HG03135 (cell line): ENCODE measurements around the gene APLN.

ENCODE experiments used
- ATAC-seq: cut with Tn5 transposase; IDR thresholded peaks from one replicate; pipeline ENCODE4 v1.9.1; 2021; ENCODE audit warnings: mild to moderate bottlenecking, moderate library complexity; ENCODE audit not compliant: unreplicated experiment

Gene APLN

DNA sequence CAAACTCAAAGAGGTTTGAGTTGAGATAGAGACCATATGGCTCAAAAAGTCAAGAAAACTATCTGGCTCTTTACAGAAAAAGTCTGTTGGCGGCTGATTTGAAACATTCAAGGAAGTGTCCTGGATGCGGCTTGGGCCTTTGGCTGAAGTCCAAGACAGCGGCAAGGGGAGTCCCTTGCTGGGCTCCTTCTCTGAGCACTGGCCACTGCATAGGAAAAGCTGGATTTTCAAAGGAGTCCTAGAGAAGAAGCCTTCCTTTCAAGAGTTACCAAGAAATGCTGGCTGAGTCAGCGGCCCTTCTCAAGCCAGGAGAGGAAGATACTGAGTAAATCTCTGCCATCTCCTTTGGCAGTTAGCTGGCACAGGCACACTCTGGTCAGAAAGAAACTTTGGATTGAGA lies 12.1 kb downstream of the APLN start:
- no peak for ATAC-seq

DNA sequence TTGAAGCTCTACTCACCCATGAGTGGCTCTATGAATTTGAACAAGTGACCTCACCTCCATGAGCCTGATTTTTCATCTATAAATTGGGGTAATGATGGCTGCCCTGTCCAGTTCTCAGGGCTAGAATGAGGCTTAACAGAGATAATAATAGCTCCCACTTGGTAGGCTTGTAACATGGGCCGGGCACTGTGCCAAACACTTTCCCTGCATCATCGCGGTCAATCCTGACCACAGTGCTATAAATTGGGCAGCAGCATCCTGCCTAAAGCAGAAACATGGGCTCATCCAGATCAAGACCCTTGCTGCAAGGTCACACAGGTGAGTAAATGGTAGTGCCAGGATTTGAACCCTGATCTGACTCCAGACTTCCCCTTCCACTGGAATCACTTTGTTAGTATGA lies 12.8 kb downstream of the APLN start:
- no peak for ATAC-seq

DNA sequence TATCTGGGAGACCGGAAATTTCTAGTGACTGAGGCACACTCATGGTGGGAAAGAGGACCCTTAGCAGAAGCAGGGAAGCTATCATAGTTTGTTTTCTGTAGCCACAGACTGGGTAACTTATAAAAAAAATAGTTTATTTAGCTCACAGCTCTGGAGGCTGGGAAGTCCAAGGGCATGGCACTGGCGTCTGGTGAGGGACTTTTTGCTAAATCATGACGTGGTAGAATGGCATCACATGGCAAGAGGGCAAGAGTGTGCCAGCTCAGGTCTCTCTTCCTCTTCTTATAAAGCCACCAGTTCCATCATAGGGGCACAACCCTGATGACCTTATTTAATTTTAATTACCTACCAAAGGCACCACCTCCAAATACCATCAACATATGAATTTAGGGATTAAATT lies 13.3 kb downstream of the APLN start:
- ATAC-seq: no peak

DNA sequence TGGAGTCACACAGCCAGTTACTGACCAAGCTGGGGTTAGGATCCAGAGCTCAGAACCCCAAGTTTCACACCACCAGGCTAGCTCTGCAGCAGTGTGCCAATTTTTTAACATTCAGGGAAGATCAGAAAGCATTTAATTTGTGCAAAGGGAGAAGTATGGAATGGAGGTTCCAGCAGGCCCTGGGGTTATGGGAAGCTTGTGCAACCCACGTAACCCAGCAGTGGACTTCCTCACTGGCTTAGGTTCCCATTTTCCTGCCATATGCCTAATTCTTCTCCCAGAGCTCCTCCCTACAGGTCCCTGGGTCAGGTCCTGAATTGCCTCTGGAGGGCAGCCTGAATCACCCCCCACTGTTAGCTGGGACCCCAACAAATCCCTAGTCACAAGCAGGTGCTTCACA lies 14.0 kb downstream of the APLN start:
- ATAC-seq: no peak

DNA sequence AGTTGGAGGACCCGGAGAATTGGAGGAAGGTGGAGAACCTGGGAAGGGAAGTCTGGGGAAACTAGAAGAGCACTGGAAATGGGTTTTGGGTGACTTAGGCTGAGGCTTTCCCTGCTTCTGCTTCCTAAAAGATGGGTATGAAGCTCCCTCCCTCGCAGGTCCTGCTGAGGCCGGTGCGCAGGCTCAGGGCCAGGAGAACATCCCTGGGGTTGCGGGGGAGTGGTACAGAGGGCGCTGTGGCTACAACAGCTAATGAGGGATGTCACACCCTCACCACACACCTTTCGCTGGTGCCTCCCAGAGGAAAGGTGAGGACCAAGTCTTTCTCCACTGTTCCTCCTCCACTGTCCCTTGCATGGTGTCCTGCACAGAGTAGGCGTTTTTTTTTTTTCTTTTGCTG lies 15.8 kb downstream of the APLN start:
- no peak for ATAC-seq

DNA sequence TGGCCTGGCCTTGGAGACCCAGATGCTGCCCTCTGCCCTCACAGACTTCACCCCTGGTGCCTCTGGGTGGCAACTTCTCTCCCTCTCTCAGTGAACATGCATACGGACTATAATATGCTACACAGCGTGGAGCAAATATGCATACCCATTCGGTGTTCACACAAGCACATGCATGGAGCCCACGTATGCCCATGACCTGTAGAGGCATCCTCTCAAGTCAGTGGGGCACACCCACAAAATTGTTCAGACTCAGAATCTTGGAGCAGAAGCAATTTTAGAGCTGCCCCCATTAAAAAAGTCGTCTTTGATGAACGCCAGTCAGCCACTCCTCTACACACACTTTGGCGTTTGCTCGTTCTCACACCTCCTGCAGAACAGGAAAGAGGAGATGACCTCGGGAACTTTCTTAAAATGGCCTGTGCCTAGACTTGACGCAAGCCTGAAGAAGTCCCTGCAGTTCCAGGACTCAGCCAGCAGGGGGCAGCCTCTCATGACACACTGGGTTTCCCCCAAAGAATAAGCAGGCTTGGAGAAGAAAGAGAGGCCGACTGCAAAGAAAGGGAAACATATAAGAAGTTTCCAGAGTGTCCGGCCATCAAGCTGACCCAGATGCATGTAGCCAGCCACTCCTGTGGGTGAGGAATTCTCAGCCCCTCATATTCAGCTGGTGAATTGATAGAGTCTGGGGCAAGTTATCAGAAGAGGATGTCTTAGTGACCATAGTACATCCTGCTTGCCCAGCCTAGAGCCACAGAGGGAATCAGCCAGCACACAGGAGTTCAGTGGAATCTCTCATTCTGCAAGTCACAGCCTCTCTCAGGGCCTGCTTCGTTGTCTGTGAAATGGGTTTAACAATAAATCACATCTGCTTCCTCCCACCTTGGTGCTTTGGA lies 17.3 kb downstream of the APLN start:
- no peak for ATAC-seq

DNA sequence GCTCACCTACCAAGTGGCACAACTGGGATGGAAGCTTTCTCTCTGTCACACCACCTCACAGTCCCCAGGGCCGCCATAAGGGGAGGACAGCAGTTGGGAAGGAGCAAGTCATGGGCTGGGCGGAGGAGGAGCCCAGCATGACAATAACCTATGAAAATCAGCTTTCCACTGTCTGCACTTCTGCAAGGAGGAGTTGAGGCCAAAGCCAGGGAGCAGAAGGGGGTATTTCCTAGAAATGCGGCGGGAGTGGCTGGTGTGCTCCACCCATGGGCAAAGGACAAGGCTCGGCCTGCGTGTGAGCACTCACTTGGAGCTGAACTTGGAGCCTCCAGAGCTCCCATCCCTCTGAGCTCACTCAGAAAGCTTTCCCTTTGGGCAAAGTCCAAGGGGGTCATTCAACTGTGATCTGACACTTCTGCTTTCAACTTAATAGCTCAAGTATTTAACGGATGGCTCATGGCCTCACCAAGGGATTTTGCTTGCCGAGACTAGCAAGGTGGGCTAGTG lies 18.5 kb downstream of the APLN start:
- no peak for ATAC-seq

DNA sequence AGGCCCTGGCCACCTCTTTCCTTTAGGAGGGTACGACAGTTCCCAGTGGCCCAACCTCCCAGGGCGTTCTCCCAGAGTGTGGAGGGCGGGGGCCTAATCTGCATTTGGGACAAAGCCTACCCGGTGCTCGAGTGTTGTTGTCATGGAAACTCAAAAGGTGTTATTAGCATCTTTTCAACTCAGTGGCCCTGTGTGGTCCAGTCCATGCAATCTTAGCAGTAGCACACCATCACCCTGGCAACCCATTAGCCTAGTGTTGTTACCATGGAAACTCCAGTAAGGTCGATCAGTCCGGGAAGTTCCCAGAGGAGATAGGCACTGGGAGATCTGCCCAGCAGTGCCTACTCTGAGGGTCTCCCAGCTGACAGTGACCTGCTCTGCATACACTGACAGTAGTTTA lies 20.2 kb downstream of the APLN start:
- ATAC-seq: no peak

DNA sequence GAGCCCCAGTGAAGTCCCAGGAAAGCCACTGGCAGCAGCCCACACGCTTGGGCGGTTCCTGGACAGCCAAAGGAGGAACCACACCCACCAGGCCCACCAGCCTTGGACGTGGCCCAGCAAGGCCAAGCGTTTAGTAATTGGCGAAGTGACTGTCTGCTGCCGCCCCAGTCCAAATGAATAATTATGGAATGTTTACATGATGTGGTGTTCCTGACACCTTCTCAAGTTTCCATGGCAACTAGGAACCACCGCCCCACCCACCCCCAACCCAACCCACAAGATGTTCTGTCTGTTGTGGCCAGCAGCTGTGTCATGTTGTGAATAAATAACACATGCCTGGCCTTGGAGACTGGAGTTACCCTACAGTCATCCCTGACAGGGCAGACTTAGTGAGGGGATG lies 22.3 kb downstream of the APLN start:
- no peak for ATAC-seq

DNA sequence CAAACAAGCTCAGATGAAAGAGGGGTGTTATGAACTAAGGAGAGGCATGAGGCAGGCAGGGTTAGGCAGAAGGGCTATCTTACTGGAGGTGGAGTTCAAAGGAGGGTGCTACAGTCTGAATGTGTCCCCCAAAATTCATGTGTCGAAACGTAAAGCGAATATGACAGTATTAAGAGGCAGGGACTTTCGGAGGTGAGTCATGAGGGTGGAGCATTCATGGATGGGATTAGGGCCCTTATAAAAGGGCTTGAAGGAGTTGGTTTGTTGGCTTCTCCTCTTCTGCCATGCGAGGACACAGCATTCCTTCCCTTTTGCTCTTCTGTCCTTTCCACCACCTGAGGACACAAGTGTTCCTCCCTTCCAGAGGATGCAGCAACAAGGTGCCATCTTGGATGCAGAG lies 22.9 kb downstream of the APLN start:
- ATAC-seq: no peak

DNA sequence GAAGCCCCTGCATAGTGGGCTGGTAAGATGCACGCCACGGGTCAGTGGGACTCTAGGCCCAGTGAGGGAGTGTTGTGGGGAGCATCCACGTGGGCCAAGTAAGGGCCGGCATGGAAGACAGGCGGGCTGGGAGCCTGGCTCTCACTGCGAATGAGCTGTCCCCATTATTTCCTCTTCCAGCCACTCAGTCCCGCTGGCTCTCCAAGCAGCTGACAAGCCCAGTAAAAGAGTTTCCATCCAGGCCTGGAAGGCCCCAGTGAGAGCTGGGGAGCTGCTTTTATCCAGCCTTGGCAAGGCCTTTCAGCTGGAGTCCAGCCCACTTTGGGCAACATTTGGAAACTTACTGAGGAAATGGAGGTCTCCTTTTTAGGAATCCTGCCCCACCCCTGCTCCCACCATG lies 24.9 kb downstream of the APLN start:
- no peak for ATAC-seq

DNA sequence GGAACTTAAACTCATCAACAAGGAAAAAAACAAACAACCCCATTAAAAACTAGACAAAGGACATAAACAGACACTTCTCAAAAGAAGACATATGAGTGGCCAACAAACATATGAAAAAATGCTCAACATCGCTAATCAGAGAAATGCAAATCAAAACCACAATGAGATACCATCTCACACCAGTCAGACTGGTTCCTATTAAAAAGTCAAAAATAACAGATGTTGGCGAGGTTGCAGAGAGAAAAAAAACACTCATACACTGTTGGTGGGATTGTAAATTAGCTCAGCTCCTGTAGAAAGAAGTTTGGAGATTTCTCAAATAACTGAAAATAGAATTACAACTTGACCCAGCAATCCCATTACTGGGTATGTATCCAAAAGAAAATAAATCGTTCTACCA lies 28.7 kb downstream of the APLN start:
- ATAC-seq: no peak

DNA sequence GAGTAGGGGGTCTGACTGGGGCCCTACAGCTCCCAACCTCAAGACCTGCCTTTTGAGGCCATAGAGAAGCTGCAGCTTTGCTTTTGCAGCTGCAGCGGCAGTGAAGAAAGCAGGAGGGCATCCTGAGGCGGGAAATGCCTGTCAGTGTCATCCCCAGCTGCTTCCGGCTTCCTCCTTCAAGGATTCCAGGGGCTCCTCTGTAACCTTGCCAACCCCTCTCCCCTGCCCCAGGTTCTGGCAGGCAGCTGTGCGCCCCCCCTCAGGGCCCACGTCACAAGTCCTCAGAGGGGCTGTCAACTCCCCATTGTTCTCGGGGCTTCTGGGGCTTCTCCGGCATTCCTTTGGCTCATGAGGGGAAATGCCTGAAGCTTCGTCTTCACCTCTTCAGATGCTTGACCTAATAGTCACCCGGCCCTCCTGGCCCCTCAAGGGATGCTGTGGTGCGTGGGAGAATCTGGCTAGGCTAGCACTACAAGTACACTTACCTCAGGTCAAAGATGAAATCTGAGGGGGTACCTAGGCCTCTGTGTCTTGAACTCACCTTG lies 31.9 kb downstream of the APLN start:
- ATAC-seq: no peak

DNA sequence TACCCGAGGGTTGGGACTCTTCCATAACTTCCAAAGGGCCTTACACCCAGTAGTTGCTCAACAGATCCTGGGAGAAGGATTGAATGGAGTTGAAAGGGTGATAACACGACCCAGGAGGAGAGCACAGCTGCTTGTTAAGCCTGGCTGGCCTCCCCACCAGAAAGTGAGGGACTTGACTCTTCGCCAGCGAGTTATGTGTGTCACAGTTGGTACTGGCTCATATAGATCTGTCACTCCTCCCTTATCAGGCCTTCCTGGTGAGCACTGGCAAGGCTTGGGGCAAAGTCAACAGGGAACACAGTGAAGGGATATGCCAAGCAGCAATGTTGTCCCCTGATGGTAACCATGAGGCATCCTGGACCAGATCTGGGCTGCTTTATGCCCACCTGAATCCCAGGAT lies 35.8 kb downstream of the APLN start:
- ATAC-seq: no peak

DNA sequence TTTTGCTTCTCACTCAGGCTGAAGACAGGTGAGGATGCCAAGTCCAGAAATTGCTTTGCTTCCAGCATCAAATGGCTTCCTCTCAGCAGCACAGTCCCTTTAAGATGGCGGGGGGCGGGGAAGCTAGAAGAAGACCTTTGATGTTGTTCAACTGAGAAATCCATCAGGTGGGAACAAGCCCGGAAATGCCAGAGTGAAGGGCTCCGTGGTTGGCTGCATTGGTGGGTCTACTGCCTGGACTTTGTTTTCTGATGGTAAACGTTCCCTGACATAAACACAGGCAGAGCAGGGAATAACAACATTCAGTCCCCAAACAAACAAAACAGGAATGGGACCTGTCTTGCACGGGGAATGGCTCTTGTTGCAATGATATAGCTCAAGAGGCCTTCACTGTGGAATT lies 37.3 kb downstream of the APLN start:
- ATAC-seq: no peak

DNA sequence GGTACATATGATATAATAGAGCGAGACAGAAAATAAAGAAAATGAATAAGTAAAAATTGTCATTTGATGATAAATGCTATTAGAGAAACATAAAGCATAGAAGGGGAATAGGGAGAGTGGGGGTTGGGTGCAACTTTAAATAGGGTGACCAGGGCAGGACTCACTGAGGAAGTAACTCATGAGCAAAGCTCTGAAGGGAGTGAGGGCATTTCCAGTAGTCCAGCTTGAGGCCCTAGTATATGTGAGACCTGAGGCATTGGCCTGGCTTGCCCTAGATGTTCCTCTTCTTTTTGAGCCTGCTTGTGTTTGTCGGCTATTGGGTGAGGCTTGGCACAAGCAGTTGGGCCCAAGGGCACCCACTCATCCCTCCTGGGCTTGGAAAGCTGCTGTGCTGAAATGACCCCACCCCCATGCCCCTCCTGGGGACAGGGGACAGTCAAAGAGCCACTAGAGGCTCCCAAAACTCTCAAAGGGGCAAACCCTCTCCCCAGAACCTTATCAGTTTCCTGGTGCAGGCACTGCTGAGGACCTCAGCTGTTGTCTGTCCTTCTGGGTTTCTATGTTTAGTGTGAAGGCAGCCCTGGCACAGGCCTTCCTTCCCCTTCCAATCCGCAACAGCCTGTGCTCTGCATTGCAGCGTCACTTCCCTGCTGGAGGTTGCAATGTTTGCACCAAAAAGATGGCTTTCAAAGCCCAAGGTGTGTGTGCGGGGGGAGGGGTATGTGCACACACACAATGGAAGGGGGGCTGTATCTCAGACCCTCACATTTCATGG lies 40.1 kb downstream of the APLN start:
- no peak for ATAC-seq

DNA sequence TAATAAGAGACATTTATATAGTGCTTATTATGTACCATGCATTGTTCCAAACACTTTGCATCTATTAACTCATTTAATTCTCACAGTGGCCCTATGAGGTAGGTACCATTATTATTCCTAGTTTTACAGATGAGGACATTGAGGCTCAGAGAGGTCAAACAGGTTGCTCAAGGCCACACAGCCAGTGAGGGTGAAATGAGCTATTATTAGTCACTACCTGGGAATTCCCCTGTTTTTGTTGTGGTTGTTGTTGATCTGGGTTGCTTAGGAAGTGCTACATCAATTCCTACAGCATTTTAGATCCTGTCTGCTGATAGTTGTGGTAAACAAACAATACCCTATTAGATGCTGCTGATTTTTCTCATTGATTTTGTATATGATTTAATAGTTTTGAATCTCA lies 41.2 kb downstream of the APLN start:
- no peak for ATAC-seq

DNA sequence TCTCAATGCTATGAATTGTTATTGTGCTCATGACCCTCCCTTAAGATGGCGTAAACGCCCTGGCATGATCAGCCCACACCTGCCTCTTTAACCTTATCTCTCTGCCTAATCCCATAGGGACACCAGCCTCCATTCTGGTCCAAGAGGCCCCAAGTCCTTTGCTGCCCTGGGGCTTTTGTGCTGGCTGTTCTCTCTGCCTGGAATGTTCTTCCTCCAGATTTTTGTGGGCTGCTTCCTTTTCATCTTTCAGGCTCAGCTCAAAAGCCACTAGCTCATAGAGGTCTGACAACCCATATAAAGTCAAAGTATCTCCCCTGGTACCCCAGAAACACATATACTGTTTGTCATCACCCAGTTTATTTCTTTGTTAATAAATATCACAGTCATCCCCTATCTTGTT lies 42.4 kb downstream of the APLN start:
- ATAC-seq: no peak

DNA sequence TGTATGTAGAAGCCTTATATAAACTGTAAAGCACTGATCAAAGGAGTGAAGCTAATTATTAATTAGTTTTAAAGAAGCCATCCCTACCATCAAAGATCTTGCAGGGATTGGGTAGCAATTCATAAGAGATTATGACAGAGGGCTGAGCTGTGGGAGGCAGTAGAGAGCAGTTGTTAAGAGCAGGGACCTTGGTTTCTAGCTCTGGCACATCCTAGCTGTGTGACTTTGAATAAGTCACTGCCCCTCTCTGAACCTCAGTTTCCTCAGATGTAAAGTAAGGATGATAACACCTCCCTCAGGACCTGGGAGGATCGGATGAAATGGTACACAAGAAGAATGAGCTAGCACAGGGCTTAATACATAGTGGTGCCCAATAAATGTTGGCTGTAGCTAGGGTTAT lies 45.4 kb downstream of the APLN start:
- ATAC-seq: no peak

DNA sequence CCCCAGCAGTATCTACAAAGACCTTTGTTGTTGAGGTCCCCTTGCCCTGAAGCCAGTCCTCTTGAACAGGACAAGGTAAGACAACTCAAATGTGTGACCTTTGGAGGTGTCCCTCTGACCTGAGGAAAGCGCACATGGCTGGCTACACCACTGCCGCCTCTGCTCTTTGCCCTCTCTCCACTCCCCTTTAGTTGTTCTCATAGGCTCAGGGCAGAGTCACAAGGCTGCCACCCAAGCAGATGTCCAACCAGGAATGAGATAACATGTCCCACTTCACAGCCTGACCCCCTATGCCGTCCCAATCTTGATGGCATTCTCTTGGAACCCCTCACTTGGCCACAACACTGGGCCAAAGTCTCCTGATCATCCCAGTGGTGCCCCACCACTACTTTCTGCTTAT lies 46.3 kb downstream of the APLN start:
- no peak for ATAC-seq

DNA sequence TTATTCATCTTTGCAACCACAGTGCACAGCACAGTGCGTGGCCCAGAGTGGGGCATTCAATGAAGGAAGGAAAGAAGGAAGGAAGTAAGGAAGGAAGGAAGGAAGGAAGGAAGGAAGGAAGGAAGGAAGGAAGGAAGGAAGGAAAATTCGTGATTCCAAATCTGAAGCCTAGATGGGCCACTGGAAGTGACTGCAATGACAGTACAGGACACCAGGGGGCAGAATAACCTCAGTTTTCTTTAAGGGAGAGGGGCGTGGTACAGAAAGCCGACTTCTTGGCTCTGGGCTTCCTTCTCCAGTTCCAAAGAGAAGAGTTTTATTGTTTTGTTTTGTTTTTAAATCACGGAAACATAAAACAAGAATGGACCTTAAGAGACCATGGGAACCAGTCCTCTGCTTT lies 47.8 kb downstream of the APLN start:
- no peak for ATAC-seq

DNA sequence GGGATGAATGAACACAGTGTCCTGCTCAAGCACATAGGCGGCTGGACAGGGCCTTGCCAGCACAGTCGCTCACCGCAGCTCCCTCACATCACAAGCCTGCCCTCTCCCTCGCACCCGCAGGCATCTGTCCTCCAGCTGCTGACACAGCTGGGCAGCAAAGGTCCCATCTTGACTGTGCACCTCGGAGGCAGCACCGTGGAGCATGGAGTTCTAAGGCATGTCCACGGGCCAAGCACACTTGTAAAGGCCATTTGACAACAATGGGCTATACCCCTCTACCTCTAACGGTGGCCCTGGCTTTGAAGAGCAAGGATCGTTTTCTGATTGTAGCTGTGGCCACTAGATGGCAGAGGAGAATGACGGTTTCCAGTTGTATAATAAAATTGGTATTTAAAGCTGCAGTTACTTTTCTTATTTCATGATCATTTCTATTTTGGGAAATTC lies 53.8 kb downstream of the APLN start:
- no peak for ATAC-seq
